Activated CD8-positive, alpha-beta memory T cell treated with anti-CD3 and anti-CD28 coated beads for 48 hours (primary cell): ENCODE data around the gene ZNF648.
"Not testable (repeated sequence)": the region's sequence is repeated elsewhere in the genome, so short reads cannot be mapped to it uniquely, and the experiment has no call there.

Experiments
- DNase-seq, 3 experiments: peaks; one replicate each; pipeline ENCODE4 v3.0.0-alpha.2; 2020; ENCODE audit warnings: low read depth in 2 of 3, low spot score in 2 of 3

ZNF648 gene

GRCh38 chr1:182071924-182072323, 10.4 kb upstream of the ZNF648 start:
- DNase-seq = no peak

GRCh38 chr1:182069028-182069466, 7.5 kb upstream of the ZNF648 start:
- DNase-seq = no peak

GRCh38 chr1:182066934-182067333, 5.4 kb upstream of the ZNF648 start:
- no peak for DNase-seq

GRCh38 chr1:182065126-182065845, 3.8 kb upstream of the ZNF648 start:
- DNase-seq = no peak

- DNase-seq = no peak
Measured at GRCh38 chr1:182064611-182065010, 3.1 kb upstream of the ZNF648 start.

- DNase-seq = no peak
Measured at GRCh38 chr1:182062223-182062622, 711 bp upstream of the ZNF648 start.

- no peak for DNase-seq
Measured at GRCh38 chr1:182060877-182061276, 635 bp downstream of the ZNF648 start.

GRCh38 chr1:182059936-182060335, 1.6 kb downstream of the ZNF648 start:
- DNase-seq = no peak

GRCh38 chr1:182056601-182057366, 4.7 kb downstream of the ZNF648 start:
- no peak for DNase-seq

GRCh38 chr1:182054698-182055326, 6.7 kb downstream of the ZNF648 start:
- no peak for DNase-seq

- no peak for DNase-seq
Measured at GRCh38 chr1:182052355-182052754, 9.2 kb downstream of the ZNF648 start.

GRCh38 chr1:182051938-182052337, 9.6 kb downstream of the ZNF648 start:
- no peak for DNase-seq

- no peak for DNase-seq
Measured at GRCh38 chr1:182050481-182051448, 10.7 kb downstream of the ZNF648 start.

- DNase-seq = no peak
Measured at GRCh38 chr1:182048562-182048961, 12.9 kb downstream of the ZNF648 start.

- no peak for DNase-seq
Measured at GRCh38 chr1:182046763-182047162, 14.7 kb downstream of the ZNF648 start.

GRCh38 chr1:182045481-182045880, 16.0 kb downstream of the ZNF648 start:
- not testable (repeated sequence) for DNase-seq

GRCh38 chr1:182041615-182042014, 19.9 kb downstream of the ZNF648 start:
- DNase-seq = no peak

- no peak for DNase-seq
Measured at GRCh38 chr1:182038220-182038619, 23.3 kb downstream of the ZNF648 start.

- DNase-seq = no peak
Measured at GRCh38 chr1:182035097-182035770, 26.3 kb downstream of the ZNF648 start.

- no peak for DNase-seq
Measured at GRCh38 chr1:182032251-182032650, 29.3 kb downstream of the ZNF648 start.
